Measurements from ENCODE around the gene CD5L. TPM values are rescaled to one million over a fixed set of nuclear protein-coding genes. Genes with fewer than 3 reads are reported as not detected.
A peak's percentile ranks its signal among the peaks of the same experiment; 100 is the strongest.

Gene CD5L
- total RNA-seq, 1 experiment from 2014 or later: not detected

GRCh38 chr1:157878059-157878458, 36.5 kb upstream of the CD5L start:
- H2AFZ ChIP-seq: no peak overlapping the region
- no peaks in the 10 kb centered on the region for H3K79me2 ChIP-seq (ENCODE audit: low read depth)
- no peak for DNase-seq
- no peaks in the 10 kb centered on the region for H3K36me3 ChIP-seq (ENCODE audit: low read depth)
- H4K20me1 ChIP-seq (ENCODE audit: insufficient read depth): no peaks in the 10 kb centered on the region
- H3K9me2 ChIP-seq (ENCODE audit: insufficient read depth): no peaks in the 10 kb centered on the region
- ChIA-PET CTCF (interaction anchor here (1.0 to 1.2 kb wide), 2 partner anchors 244 to 247 kb away, joined by 3 to 5 read pairs; no protein-coding TSS in a partner anchor), POLR2A (ENCODE audit: unreplicated experiment) (no interaction called here)
- no peaks in the 10 kb centered on the region for H3K4me1 ChIP-seq (replicated peaks; ENCODE audit: insufficient read depth)
- no peak overlapping the region for H3K4me2 ChIP-seq
- H3K9me3 ChIP-seq (ENCODE audit: insufficient read depth, low read depth): no peaks in the 10 kb centered on the region
- no TSS peak for BruUV-seq (replicated peaks)
- TF ChIP-seq CTCF (conservative IDR thresholded peaks at IDR 0.05) (peak; percentile 43), EZH2 (IDR thresholded peaks at IDR 0.05; ENCODE audit: low read depth) (no peak)
- H3K4me3 ChIP-seq: no peak overlapping the region
- peaks cover 5% of the 10 kb centered on the region; the same call in 1 of the 2 replicates for H3K27me3 ChIP-seq (ENCODE audit: insufficient read depth, low read depth)
- intact Hi-C loops (cut with micrococcal nuclease; ENCODE audit: unreplicated experiment): loop anchor here (1.0 to 5.0 kb wide), 2 partner anchors 84 to 247 kb away; no protein-coding TSS in a partner anchor
- H3F3A ChIP-seq (ENCODE audit: insufficient read depth, low read depth): no peaks in the 10 kb centered on the region
- H3K27ac ChIP-seq: no peak overlapping the region

- CTCF ChIA-PET: no interaction called here
- intact Hi-C loops (cut with micrococcal nuclease; ENCODE audit: unreplicated experiment): no loop called here
- no TSS peak for BruUV-seq (replicated peaks)
Measured at GRCh38 chr1:157870490-157870889, 28.9 kb upstream of the CD5L start.

GRCh38 chr1:157868654-157869053, 27.0 kb upstream of the CD5L start:
- no peaks in the 10 kb centered on the region for H4K20me1 ChIP-seq (ENCODE audit: insufficient read depth)
- H3K4me1 ChIP-seq (replicated peaks; ENCODE audit: insufficient read depth): no peaks in the 10 kb centered on the region
- no peaks in the 10 kb centered on the region for H3K79me2 ChIP-seq (ENCODE audit: low read depth)
- H3K9me2 ChIP-seq (ENCODE audit: insufficient read depth): no peaks in the 10 kb centered on the region
- no TSS peak for BruUV-seq (replicated peaks)
- CTCF ChIA-PET: no interaction called here
- no peak for TF ChIP-seq CTCF (conservative IDR thresholded peaks at IDR 0.05)
- TF ChIP-seq EZH2 (IDR thresholded peaks at IDR 0.05; ENCODE audit: low read depth): no peak
- no peaks in the 10 kb centered on the region for H3K9me3 ChIP-seq (ENCODE audit: insufficient read depth, low read depth)
- H2AFZ ChIP-seq: no peak overlapping the region
- intact Hi-C loops (cut with micrococcal nuclease; ENCODE audit: unreplicated experiment): no loop called here
- H3K36me3 ChIP-seq (ENCODE audit: low read depth): no peaks in the 10 kb centered on the region
- POLR2A ChIA-PET (ENCODE audit: unreplicated experiment): no interaction called here
- no peak overlapping the region for H3K4me2 ChIP-seq
- H3K27ac ChIP-seq: no peak overlapping the region
- H3K27me3 ChIP-seq (ENCODE audit: insufficient read depth, low read depth): peaks cover 31% of the 10 kb centered on the region
- H3K4me3 ChIP-seq: no peak overlapping the region
- H3F3A ChIP-seq (ENCODE audit: insufficient read depth, low read depth): no peaks in the 10 kb centered on the region
- DNase-seq: no peak

More at GRCh38 chr1:157870490-157870889, 28.9 kb upstream of the CD5L start:
- Histone ChIP-seq H3K4me3 (no peak overlapping the region), H3K36me3 (ENCODE audit: low read depth) (no peaks in the 10 kb centered on the region), H3K4me1 (replicated peaks; ENCODE audit: insufficient read depth) (no peaks in the 10 kb centered on the region), H3K27me3 (ENCODE audit: insufficient read depth, low read depth) (peaks cover 19% of the 10 kb centered on the region), H2AFZ (no peak overlapping the region), H3K9me2 (ENCODE audit: insufficient read depth) (no peaks in the 10 kb centered on the region), H4K20me1 (ENCODE audit: insufficient read depth) (no peaks in the 10 kb centered on the region), H3K79me2 (ENCODE audit: low read depth) (no peaks in the 10 kb centered on the region), H3F3A (ENCODE audit: insufficient read depth, low read depth) (no peaks in the 10 kb centered on the region), H3K4me2 (no peak overlapping the region), H3K9me3 (ENCODE audit: insufficient read depth, low read depth) (no peaks in the 10 kb centered on the region), H3K27ac (no peak overlapping the region)
- TF ChIP-seq CTCF (conservative IDR thresholded peaks at IDR 0.05): no peak
- TF ChIP-seq EZH2 (IDR thresholded peaks at IDR 0.05; ENCODE audit: low read depth): no peak
- DNase-seq: no peak
- POLR2A ChIA-PET (ENCODE audit: unreplicated experiment): no interaction called here
